ENCODE results near the gene MAGEB1. TPM values are rescaled to one million over a fixed set of nuclear protein-coding genes. Genes with fewer than 3 reads are reported as not detected.

MAGEB1 gene
- polyA plus RNA-seq, 1 donor from 2014 or later, result not detected

- H3K27me3 ChIP-seq (ENCODE audit: insufficient read depth, low read depth, low read length), result no peaks in the 10 kb centered on the region
Measured at GRCh38 chrX:30296408-30297254, 49.7 kb downstream of the MAGEB1 start.

GRCh38 chrX:30301208-30301607, 54.3 kb downstream of the MAGEB1 start:
- no peaks in the 10 kb centered on the region for H3K36me3 ChIP-seq (ENCODE audit: insufficient read depth, low read length)
- no peaks in the 10 kb centered on the region for H3F3A ChIP-seq (ENCODE audit: insufficient read depth, low read length, poor library complexity, severe bottlenecking)
- H3K4me3 ChIP-seq (ENCODE audit: low read length), result no peak overlapping the region
- no peaks in the 10 kb centered on the region for H4K20me1 ChIP-seq (ENCODE audit: insufficient read depth)
- H3K9me3 ChIP-seq (ENCODE audit: low read length), result no peaks in the 10 kb centered on the region
- H3K79me2 ChIP-seq (replicated peaks; ENCODE audit: insufficient read depth, low read length), result no peaks in the 10 kb centered on the region
- H3K9me2 ChIP-seq (ENCODE audit: insufficient read depth, low read length), result no peaks in the 10 kb centered on the region
- H3K27me3 ChIP-seq (ENCODE audit: insufficient read depth, low read depth, low read length), result no peaks in the 10 kb centered on the region
- H3K27ac ChIP-seq (ENCODE audit: low read length), result no peak overlapping the region
- H3K4me2 ChIP-seq (ENCODE audit: low read length), result no peak overlapping the region
- TF ChIP-seq EP300 (conservative IDR thresholded peaks at IDR 0.05; ENCODE audit: poor library complexity, severe bottlenecking) (no peak), POLR2AphosphoS5 (IDR thresholded peaks at IDR 0.05) (no peak), SMC3 (conservative IDR thresholded peaks at IDR 0.05; ENCODE audit: poor library complexity) (no peak), CTCF (IDR thresholded peaks at IDR 0.05; ENCODE audit: poor library complexity, severe bottlenecking) (no peak), TAF1 (IDR thresholded peaks at IDR 0.05; ENCODE audit: low read depth) (no peak)
- H3K9ac ChIP-seq (ENCODE audit: low read length), result no peak overlapping the region
- H2AFZ ChIP-seq (ENCODE audit: low read depth, low read length), result no peak overlapping the region

More at GRCh38 chrX:30296408-30297254, 49.7 kb downstream of the MAGEB1 start:
- Histone ChIP-seq H3K79me2 (replicated peaks; ENCODE audit: insufficient read depth, low read length) (no peaks in the 10 kb centered on the region), H3K27ac (ENCODE audit: low read length) (no peak overlapping the region), H3K9me3 (ENCODE audit: low read length) (no peaks in the 10 kb centered on the region), H3F3A (ENCODE audit: insufficient read depth, low read length, poor library complexity, severe bottlenecking) (no peaks in the 10 kb centered on the region), H3K4me3 (ENCODE audit: low read length) (no peak overlapping the region), H2AFZ (ENCODE audit: low read depth, low read length) (no peak overlapping the region), H3K36me3 (ENCODE audit: insufficient read depth, low read length) (no peaks in the 10 kb centered on the region), H4K20me1 (ENCODE audit: insufficient read depth) (no peaks in the 10 kb centered on the region), H3K4me2 (ENCODE audit: low read length) (no peak overlapping the region), H3K9me2 (ENCODE audit: insufficient read depth, low read length) (no peaks in the 10 kb centered on the region), H3K9ac (ENCODE audit: low read length) (no peak overlapping the region)
- no peak for TF ChIP-seq POLR2AphosphoS5 (IDR thresholded peaks at IDR 0.05)

Other genes starting within 250 kb of the MAGEB1 start
- not detected in 2 replicates for gene MAGEB2, start 31.6 kb upstream of the MAGEB1 start, polyA plus RNA-seq
- not detected in 2 replicates for gene MAGEB3, start 16.5 kb upstream of the MAGEB1 start, polyA plus RNA-seq
- not detected in 2 replicates for gene MAGEB4, start 5.1 kb upstream of the MAGEB1 start, polyA plus RNA-seq
- not detected in 2 replicates for gene NR0B1, start 62.2 kb downstream of the MAGEB1 start, polyA plus RNA-seq

Data from neural cell (in vitro differentiated cells).